Prostate gland (tissue), 2 donors: ENCODE measurements around the gene CFAP61. TPM values are rescaled to one million over a fixed set of nuclear protein-coding genes. Genes with fewer than 3 reads are reported as not detected.

Experiments
- DNase-seq: peaks from one replicate; pipeline ENCODE4 v3.0.0-alpha.2; 2019; ENCODE audit warnings: low spot score
- H3K27ac ChIP-seq, 2 donors: fragments of 200-600 bp; sonication (generic); 2 replicates each; pipeline ENCODE4 v1.5.1; 2017 to 2019
- H3K27me3 ChIP-seq: fragments of 200-600 bp; sonication (generic); replicated peaks from 2 replicates; pipeline ENCODE4 v1.5.1; 2019; ENCODE audit not compliant: insufficient read depth
- H3K36me3 ChIP-seq, 2 donors: fragments of 200-600 bp; sonication (generic); 1 replicate in 1 of 2; 2 replicates in 1 of 2; pipeline versions ENCODE4 v1.5.1 to v1.8.1; 2017 to 2019
- H3K4me1 ChIP-seq: fragments of 200-600 bp; sonication (generic); replicated peaks from 2 replicates; pipeline ENCODE4 v1.5.1; 2019
- H3K4me3 ChIP-seq, 2 donors: fragments of 200-600 bp; sonication (generic); 2 replicates each; pipeline ENCODE4 v1.5.1; 2017 to 2019
- H3K9me3 ChIP-seq: fragments of 200-600 bp; sonication (generic); 2 replicates; pipeline ENCODE4 v1.5.1; 2017
- CTCF ChIP-seq, 4 experiments: fragments of 200-600 bp in 2 of 4; fragments of 450-650 bp in 2 of 4; sonication (generic) in 2 of 4; IDR thresholded peaks; 1 replicate in 3 of 4; 2 replicates in 1 of 4; pipeline ENCODE4 v1.5.1; 2016 to 2019; ENCODE audit warnings: antibody characterized with exemption in 4 of 4, mild to moderate bottlenecking in 2 of 4, moderate library complexity in 2 of 4
- POLR2A ChIP-seq: fragments of 450-650 bp; IDR thresholded peaks from one replicate; pipeline ENCODE4 v1.6.1; 2016; ENCODE audit warnings: antibody characterized with exemption, mild to moderate bottlenecking
- POLR2AphosphoS5 ChIP-seq: sonication (generic); formaldehyde crosslinking; IDR thresholded peaks from one replicate; pipeline ENCODE4 v1.6.1; 2017; ENCODE audit warnings: antibody characterized with exemption
- WGBS: methylation state at CpG from one replicate; pipeline ENCODE4 v1.1.5; 2018; 5-methylcytosine and 5-hydroxymethylcytosine counted together
- intact Hi-C: fragments of 100-400 bp; cut with DNase I; formaldehyde crosslinking; loops from one replicate; pipeline ENCODE4 v1.14.2; 2022
- total RNA-seq, 2 donors: library from RNA; depleted of rRNA; stranded (reverse); fragments of >200 nt; gene quantifications; one replicate each; pipeline ENCODE4 v1.1.0, GENCODE V29; 2016

The CFAP61 gene
- total RNA-seq, 2 donors from 2014 or later: 0.14 to 8.1 TPM

GRCh38 chr20:20210327-20210726 is 158.0 kb downstream of the CFAP61 start:
- H3K36me3 ChIP-seq: no peaks in the 10 kb centered on the region
- H3K27me3 ChIP-seq: no peaks in the 10 kb centered on the region
- H3K27ac ChIP-seq: no peak overlapping the region
- no peaks in the 10 kb centered on the region for H3K9me3 ChIP-seq
- no peak for DNase-seq
- 84% methylated on average over 5 of the region's 5 CpGs for WGBS
- intact Hi-C loops: no loop called here
- TF ChIP-seq POLR2A (no peak), CTCF (IDR thresholded peaks at IDR 0.05) (no peak)
- H3K4me1 ChIP-seq: no peaks in the 10 kb centered on the region
- no peak overlapping the region for H3K4me3 ChIP-seq

- no peak overlapping the region for H3K4me3 ChIP-seq
Observed at GRCh38 chr20:20210943-20211273, 158.6 kb downstream of the CFAP61 start.

GRCh38 chr20:20211274-20211987 is 159.1 kb downstream of the CFAP61 start:
- no peak for DNase-seq
- Histone ChIP-seq H3K4me3 (no peak overlapping the region), H3K27me3 (no peaks in the 10 kb centered on the region), H3K36me3 (no peaks in the 10 kb centered on the region), H3K27ac (no peak overlapping the region), H3K9me3 (no peaks in the 10 kb centered on the region), H3K4me1 (no peaks in the 10 kb centered on the region)
- intact Hi-C loops: no loop called here
- TF ChIP-seq POLR2AphosphoS5: no peak
- TF ChIP-seq POLR2A: no peak
- no peak for TF ChIP-seq CTCF (IDR thresholded peaks at IDR 0.05)
- WGBS: 47% methylated on average over 5 of the region's 5 CpGs

More at GRCh38 chr20:20210943-20211273, 158.6 kb downstream of the CFAP61 start:
- Histone ChIP-seq H3K36me3 (no peaks in the 10 kb centered on the region), H3K27me3 (no peaks in the 10 kb centered on the region), H3K9me3 (no peaks in the 10 kb centered on the region), H3K27ac (no peak overlapping the region), H3K4me1 (no peaks in the 10 kb centered on the region)
- no peak for DNase-seq
- 72% methylated on average over 6 of the region's 6 CpGs for WGBS
- TF ChIP-seq CTCF (IDR thresholded peaks at IDR 0.05): no peak
- TF ChIP-seq POLR2AphosphoS5: no peak
- no peak for TF ChIP-seq POLR2A
- intact Hi-C loops: no loop called here

GRCh38 chr20:20211988-20212518 is 159.7 kb downstream of the CFAP61 start:
- Histone ChIP-seq H3K27me3 (no peaks in the 10 kb centered on the region), H3K27ac (no peak overlapping the region), H3K4me3 (no peak overlapping the region), H3K36me3 (no peaks in the 10 kb centered on the region), H3K4me1 (no peaks in the 10 kb centered on the region), H3K9me3 (no peaks in the 10 kb centered on the region)
- 84% methylated on average over 11 of the region's 11 CpGs for WGBS
- TF ChIP-seq CTCF (IDR thresholded peaks at IDR 0.05): no peak
- TF ChIP-seq POLR2A: no peak
- TF ChIP-seq POLR2AphosphoS5: no peak
- intact Hi-C loops: no loop called here
- no peak for DNase-seq

- no peak overlapping the region for H3K4me3 ChIP-seq
- H3K4me1 ChIP-seq: no peaks in the 10 kb centered on the region
- H3K27me3 ChIP-seq: no peaks in the 10 kb centered on the region
- H3K36me3 ChIP-seq: no peaks in the 10 kb centered on the region
- TF ChIP-seq POLR2AphosphoS5 (no peak), CTCF (IDR thresholded peaks at IDR 0.05) (no peak), POLR2A (no peak)
- no peak for DNase-seq
- intact Hi-C loops: no loop called here
- no peaks in the 10 kb centered on the region for H3K9me3 ChIP-seq
- WGBS: 64% methylated on average over 5 of the region's 5 CpGs
- no peak overlapping the region for H3K27ac ChIP-seq
Observed at GRCh38 chr20:20212675-20213096, 160.4 kb downstream of the CFAP61 start.
